Upper lobe of left lung (tissue), 4 donors: Measurements from ENCODE around the gene CEBPB.

Experiments
- CTCF ChIP-seq, 6 experiments: fragments of 450-650 bp in 4 of 6; fragments of 200-600 bp in 2 of 6; sonication (generic) in 2 of 6; IDR thresholded peaks; one replicate each; pipeline ENCODE4 v1.5.1; 2016 to 2019; ENCODE audit warnings: antibody characterized with exemption in 6 of 6
- POLR2AphosphoS5 ChIP-seq, 2 donors: sonication (generic); formaldehyde crosslinking; IDR thresholded peaks; one replicate each; pipeline ENCODE4 v1.5.1; 2017; ENCODE audit warnings: antibody characterized with exemption in 2 of 2

- TF ChIP-seq CTCF (IDR thresholded peaks at IDR 0.05) = no peak
- TF ChIP-seq POLR2AphosphoS5 (IDR thresholded peaks at IDR 0.05) = no peak
These were observed 26.7 kb downstream of the CEBPB start for GRCh38 chr20:50217207-50217949.
